WTC11 (cell line): ENCODE data around the gene RHOT2. TPM values are rescaled to one million over a fixed set of nuclear protein-coding genes. Genes with fewer than 3 reads are reported as not detected.

Experiments used
- ATAC-seq: fragments of 200-7000 bp; cut with Tn5 transposase; 2 replicates; pipeline ENCODE4 v1.10.0; 2021; ENCODE audit warnings: mild to moderate bottlenecking, moderate library complexity
- CTCF ChIA-PET: fragments of 300-600 bp; sonication (Branson Sonifier 250); formaldehyde crosslinking; loops from one replicate; lab custom pipeline; 2021; ENCODE audit warnings: antibody characterized with exemption; lab: Charles Lee
- POLR2A ChIA-PET: fragments of 350-600 bp; sonication (Branson Sonifier 250); formaldehyde crosslinking; loops from one replicate; lab custom pipeline; 2021; ENCODE audit warnings: antibody characterized with exemption; lab: Charles Lee
- DNase-seq: peaks from one replicate; pipeline ENCODE4 v3.0.0; 2021; ENCODE audit warnings: low spot score
- H3K27ac Mint-ChIP-seq: 2 replicates; pipeline ENCODE4 v1.8.0; 2021; ENCODE audit warnings: mixed read lengths
- H3K27me3 Mint-ChIP-seq: 2 replicates; pipeline ENCODE4 v1.8.0; 2021; ENCODE audit warnings: low read depth, mild to moderate bottlenecking, moderate library complexity, mixed read lengths
- H3K36me3 Mint-ChIP-seq: 2 replicates; pipeline ENCODE4 v1.8.0; 2021; ENCODE audit warnings: mixed read lengths
- H3K4me1 Mint-ChIP-seq: 2 replicates; pipeline ENCODE4 v1.8.0; 2022; ENCODE audit warnings: mixed read lengths
- H3K4me3 Mint-ChIP-seq: 2 replicates; pipeline ENCODE4 v1.8.0; 2021; ENCODE audit warnings: mild to moderate bottlenecking, moderate library complexity, mixed read lengths
- H3K9me3 Mint-ChIP-seq: 2 replicates; pipeline ENCODE4 v1.8.0; 2021; ENCODE audit warnings: mixed read lengths
- ATF1 ChIP-seq: sonication (generic); formaldehyde crosslinking; IDR thresholded peaks from 2 replicates; pipeline ENCODE4 v1.8.1; 2023; ENCODE audit warnings: mild to moderate bottlenecking, moderate library complexity, missing genetic modification reagents
- CREB1 ChIP-seq: sonication (generic); formaldehyde crosslinking; IDR thresholded peaks from 2 replicates; pipeline ENCODE4 v1.8.0; 2023; ENCODE audit warnings: mild to moderate bottlenecking, missing genetic modification reagents
- ETV6 ChIP-seq: sonication (generic); formaldehyde crosslinking; IDR thresholded peaks from 2 replicates; pipeline ENCODE4 v1.8.1; 2022; ENCODE audit warnings: mild to moderate bottlenecking, missing genetic modification reagents
- FOXP1 ChIP-seq: sonication (generic); formaldehyde crosslinking; IDR thresholded peaks from 2 replicates; pipeline ENCODE4 v1.8.0; 2022; ENCODE audit warnings: missing genetic modification reagents, mild to moderate bottlenecking, moderate library complexity, borderline replicate concordance
- GABPB1 ChIP-seq: sonication (generic); formaldehyde crosslinking; IDR thresholded peaks from 2 replicates; pipeline ENCODE4 v1.8.1; 2023; ENCODE audit warnings: mild to moderate bottlenecking, missing genetic modification reagents
- JUN ChIP-seq: sonication (generic); formaldehyde crosslinking; IDR thresholded peaks from 2 replicates; pipeline ENCODE4 v1.8.0; 2023; ENCODE audit warnings: mild to moderate bottlenecking, missing genetic modification reagents
- NFYB ChIP-seq: sonication (generic); formaldehyde crosslinking; conservative IDR thresholded peaks from 2 replicates; pipeline ENCODE4 v1.8.0; 2022; ENCODE audit warnings: low read depth, missing genetic modification reagents
- NR1H2 ChIP-seq: sonication (generic); formaldehyde crosslinking; IDR thresholded peaks from 2 replicates; pipeline ENCODE4 v1.9.0; 2021; ENCODE audit warnings: mild to moderate bottlenecking, moderate library complexity, missing genetic modification reagents
- NR2C2 ChIP-seq: sonication (generic); formaldehyde crosslinking; IDR thresholded peaks from 2 replicates; pipeline ENCODE4 v1.8.0; 2022; ENCODE audit warnings: mild to moderate bottlenecking, missing genetic modification reagents
- NR3C1 ChIP-seq: sonication (generic); formaldehyde crosslinking; conservative IDR thresholded peaks from 2 replicates; pipeline ENCODE4 v1.8.1; 2023; ENCODE audit warnings: low read depth, mild to moderate bottlenecking, missing genetic modification reagents
- RELA ChIP-seq: sonication (generic); formaldehyde crosslinking; IDR thresholded peaks from 2 replicates; pipeline ENCODE4 v1.8.1; 2022; ENCODE audit warnings: missing genetic modification reagents, mild to moderate bottlenecking, borderline replicate concordance
- SMAD3 ChIP-seq: sonication (generic); formaldehyde crosslinking; IDR thresholded peaks from 2 replicates; pipeline ENCODE4 v1.8.0; 2022; ENCODE audit warnings: missing genetic modification reagents, mild to moderate bottlenecking, borderline replicate concordance
- TEAD1 ChIP-seq: sonication (generic); formaldehyde crosslinking; IDR thresholded peaks from 2 replicates; pipeline ENCODE4 v1.8.0; 2022; ENCODE audit warnings: mild to moderate bottlenecking, missing genetic modification reagents
- TEAD4 ChIP-seq: sonication (generic); formaldehyde crosslinking; IDR thresholded peaks from 2 replicates; pipeline ENCODE4 v1.8.0; 2022; ENCODE audit warnings: mild to moderate bottlenecking, missing genetic modification reagents
- ZNF232 ChIP-seq: sonication (generic); formaldehyde crosslinking; IDR thresholded peaks from 2 replicates; pipeline ENCODE4 v1.8.0; 2022; ENCODE audit warnings: mild to moderate bottlenecking, missing genetic modification reagents
- ZNF263 ChIP-seq: sonication (generic); formaldehyde crosslinking; IDR thresholded peaks from 2 replicates; pipeline ENCODE4 v1.8.1; 2022; ENCODE audit warnings: low read depth, mild to moderate bottlenecking, moderate library complexity, missing genetic modification reagents
- ZNF317 ChIP-seq: sonication (generic); formaldehyde crosslinking; IDR thresholded peaks from 2 replicates; pipeline ENCODE4 v1.8.1; 2023; ENCODE audit warnings: low read depth, mild to moderate bottlenecking, moderate library complexity, missing genetic modification reagents, borderline replicate concordance
- total RNA-seq: library from RNA; stranded (reverse); gene quantifications from 3 replicates; pipeline ENCODE4 v1.2.3, GENCODE V29; 2021
- TF ChIP-seq, protein P1 (sequence below): sonication (generic); formaldehyde crosslinking; IDR thresholded peaks from 2 replicates; pipeline ENCODE4 v1.8.1; 2022; ENCODE audit warnings: mild to moderate bottlenecking, moderate library complexity, missing genetic modification reagents
- TF ChIP-seq, protein P2 (sequence below): sonication (generic); formaldehyde crosslinking; IDR thresholded peaks from 2 replicates; pipeline ENCODE4 v1.8.1; 2022; ENCODE audit warnings: missing genetic modification reagents, borderline replicate concordance
- TF ChIP-seq, protein P3 (sequence below): sonication (generic); formaldehyde crosslinking; IDR thresholded peaks from 2 replicates; pipeline ENCODE4 v1.8.1; 2023; ENCODE audit warnings: mild to moderate bottlenecking, missing genetic modification reagents, moderate library complexity
- TF ChIP-seq, protein P4 (sequence below): sonication (generic); formaldehyde crosslinking; IDR thresholded peaks from 2 replicates; pipeline ENCODE4 v1.8.0; 2022; ENCODE audit warnings: mild to moderate bottlenecking, missing genetic modification reagents
- TF ChIP-seq, protein P5 (sequence below): fragments of 250-450 bp; sonication (Bioruptor Pico); conservative IDR thresholded peaks from 2 replicates; pipeline ENCODE4 v1.9.0; 2021; ENCODE audit warnings: mild to moderate bottlenecking
- TF ChIP-seq, protein P6 (sequence below): sonication (generic); formaldehyde crosslinking; IDR thresholded peaks from 2 replicates; pipeline ENCODE4 v1.8.1; 2022; ENCODE audit warnings: mild to moderate bottlenecking, missing genetic modification reagents, moderate library complexity, borderline replicate concordance
- TF ChIP-seq, protein P7 (sequence below): fragments of 200-600 bp; IDR thresholded peaks from 2 replicates; pipeline ENCODE4 v1.8.0; 2022; ENCODE audit warnings: antibody characterized with exemption
- TF ChIP-seq, protein P8 (sequence below): sonication (generic); formaldehyde crosslinking; IDR thresholded peaks from 2 replicates; pipeline ENCODE4 v1.8.1; 2022; ENCODE audit warnings: low read depth, mild to moderate bottlenecking, moderate library complexity, missing genetic modification reagents, borderline replicate concordance

Gene RHOT2
- total RNA-seq, 1 experiment from 2014 or later: 285 TPM

DNA sequence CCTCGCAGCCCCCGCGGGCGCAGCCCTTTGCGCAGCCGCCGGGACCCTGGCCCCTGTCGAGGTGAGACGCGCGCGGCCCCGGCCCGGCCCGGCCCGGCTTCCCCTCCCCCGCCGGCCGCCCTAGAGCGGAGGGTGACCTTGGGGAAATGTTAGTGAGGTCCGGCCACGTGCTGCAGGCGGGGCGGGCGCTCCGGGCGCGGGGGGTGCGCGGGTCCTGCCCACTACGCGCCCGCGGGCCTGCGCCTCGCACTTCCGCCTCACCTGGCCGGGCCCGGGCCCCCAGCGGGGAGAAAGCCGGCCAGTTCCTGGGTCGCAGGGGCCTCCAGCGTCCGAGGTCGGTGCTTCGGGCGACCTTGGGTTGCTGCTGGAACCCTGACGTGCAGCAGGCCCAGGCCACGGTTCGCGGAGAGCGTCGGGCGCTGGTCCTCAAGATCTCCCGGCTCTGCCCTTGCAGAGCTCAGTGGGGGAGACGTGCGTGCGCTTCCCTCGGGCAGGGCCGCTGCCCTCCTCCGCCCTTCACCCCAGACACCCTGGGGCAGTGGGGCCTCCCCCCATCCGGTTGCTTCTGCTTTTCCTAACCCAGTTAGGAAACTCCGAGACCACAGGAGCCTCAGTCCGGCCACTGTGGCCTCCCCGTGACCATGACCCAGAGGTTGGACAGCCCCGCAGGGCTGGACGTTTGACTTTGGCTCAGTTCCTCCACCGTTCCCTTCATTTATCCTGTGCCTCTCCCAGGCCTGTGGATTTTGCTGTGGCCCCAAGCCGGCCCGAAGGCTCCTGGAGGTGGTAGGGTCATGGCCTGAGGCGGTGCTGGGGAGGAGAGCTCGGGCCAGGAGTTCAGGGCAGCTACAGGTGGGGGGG lies 25.5 kb upstream of the RHOT2 start (continued):
- TF ChIP-seq, protein P1, sequence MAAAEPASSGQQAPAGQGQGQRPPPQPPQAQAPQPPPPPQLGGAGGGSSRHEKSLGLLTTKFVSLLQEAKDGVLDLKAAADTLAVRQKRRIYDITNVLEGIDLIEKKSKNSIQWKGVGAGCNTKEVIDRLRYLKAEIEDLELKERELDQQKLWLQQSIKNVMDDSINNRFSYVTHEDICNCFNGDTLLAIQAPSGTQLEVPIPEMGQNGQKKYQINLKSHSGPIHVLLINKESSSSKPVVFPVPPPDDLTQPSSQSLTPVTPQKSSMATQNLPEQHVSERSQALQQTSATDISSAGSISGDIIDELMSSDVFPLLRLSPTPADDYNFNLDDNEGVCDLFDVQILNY: 0 out of 2 replicates have a peak, but pooled peaks have one; percentile 19
- TF ChIP-seq, protein P2, sequence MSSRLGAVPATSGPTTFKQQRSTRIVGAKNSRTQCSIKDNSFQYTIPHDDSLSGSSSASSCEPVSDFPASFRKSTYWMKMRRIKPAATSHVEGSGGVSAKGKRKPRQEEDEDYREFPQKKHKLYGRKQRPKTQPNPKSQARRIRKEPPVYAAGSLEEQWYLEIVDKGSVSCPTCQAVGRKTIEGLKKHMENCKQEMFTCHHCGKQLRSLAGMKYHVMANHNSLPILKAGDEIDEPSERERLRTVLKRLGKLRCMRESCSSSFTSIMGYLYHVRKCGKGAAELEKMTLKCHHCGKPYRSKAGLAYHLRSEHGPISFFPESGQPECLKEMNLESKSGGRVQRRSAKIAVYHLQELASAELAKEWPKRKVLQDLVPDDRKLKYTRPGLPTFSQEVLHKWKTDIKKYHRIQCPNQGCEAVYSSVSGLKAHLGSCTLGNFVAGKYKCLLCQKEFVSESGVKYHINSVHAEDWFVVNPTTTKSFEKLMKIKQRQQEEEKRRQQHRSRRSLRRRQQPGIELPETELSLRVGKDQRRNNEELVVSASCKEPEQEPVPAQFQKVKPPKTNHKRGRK (CRISPR knock-in tag): no peak
- TF ChIP-seq ZNF317 (CRISPR knock-in tag) (0 out of 2 replicates have a peak, but pooled peaks have one; percentile 12), JUN (CRISPR knock-in tag) (no peak), RELA (CRISPR knock-in tag) (no peak), CREB1 (no peak), ZNF263 (CRISPR knock-in tag) (peak; percentile 9; the same call in 1 of the 2 replicates), GABPB1 (CRISPR knock-in tag) (peak; percentile 9; the same call in 1 of the 2 replicates), SMAD3 (CRISPR knock-in tag) (no peak), NFYB (CRISPR knock-in tag) (no peak), ETV6 (0 out of 2 replicates have a peak, but pooled peaks have one; percentile 7), NR3C1 (CRISPR knock-in tag) (0 out of 2 replicates have a peak, but pooled peaks have one; percentile 47)
- TF ChIP-seq, protein P3, sequence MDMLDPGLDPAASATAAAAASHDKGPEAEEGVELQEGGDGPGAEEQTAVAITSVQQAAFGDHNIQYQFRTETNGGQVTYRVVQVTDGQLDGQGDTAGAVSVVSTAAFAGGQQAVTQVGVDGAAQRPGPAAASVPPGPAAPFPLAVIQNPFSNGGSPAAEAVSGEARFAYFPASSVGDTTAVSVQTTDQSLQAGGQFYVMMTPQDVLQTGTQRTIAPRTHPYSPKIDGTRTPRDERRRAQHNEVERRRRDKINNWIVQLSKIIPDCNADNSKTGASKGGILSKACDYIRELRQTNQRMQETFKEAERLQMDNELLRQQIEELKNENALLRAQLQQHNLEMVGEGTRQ: peak; percentile 76
- TF ChIP-seq, protein P4, sequence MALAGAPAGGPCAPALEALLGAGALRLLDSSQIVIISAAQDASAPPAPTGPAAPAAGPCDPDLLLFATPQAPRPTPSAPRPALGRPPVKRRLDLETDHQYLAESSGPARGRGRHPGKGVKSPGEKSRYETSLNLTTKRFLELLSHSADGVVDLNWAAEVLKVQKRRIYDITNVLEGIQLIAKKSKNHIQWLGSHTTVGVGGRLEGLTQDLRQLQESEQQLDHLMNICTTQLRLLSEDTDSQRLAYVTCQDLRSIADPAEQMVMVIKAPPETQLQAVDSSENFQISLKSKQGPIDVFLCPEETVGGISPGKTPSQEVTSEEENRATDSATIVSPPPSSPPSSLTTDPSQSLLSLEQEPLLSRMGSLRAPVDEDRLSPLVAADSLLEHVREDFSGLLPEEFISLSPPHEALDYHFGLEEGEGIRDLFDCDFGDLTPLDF: no peak
- TF ChIP-seq, protein P5, sequence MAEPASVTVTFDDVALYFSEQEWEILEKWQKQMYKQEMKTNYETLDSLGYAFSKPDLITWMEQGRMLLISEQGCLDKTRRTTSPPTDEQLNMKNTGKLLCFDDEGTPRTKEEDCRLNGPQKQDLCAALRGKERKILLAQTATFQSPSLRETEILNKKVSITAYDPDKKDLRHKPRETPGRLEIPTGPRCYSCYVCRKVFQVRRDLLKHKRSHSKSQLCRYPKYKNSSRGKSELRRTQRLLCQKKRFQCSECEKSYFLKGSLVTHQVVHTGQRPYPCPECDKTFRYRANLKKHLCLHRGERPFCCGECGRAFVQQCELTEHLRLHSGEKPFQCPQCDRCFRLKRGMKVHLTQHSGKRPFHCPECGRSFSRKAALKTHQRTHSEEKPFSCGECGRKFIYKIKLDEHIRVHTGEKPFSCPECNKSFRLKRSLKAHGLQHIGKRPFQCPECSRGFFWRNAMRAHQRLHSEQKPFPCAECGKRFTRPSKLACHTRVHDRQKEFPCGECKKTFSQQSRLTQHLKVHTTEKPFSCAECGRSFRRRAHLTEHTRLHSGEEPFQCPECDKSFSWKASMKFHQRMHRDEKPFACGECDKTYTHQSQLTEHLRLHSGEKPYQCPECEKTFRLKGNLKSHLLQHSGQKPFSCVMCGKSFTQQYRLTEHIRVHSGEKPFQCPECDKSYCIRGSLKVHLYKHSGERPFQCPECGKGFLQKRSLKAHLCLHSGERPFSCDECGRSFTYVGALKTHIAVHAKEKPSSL (CRISPR knock-in tag): no peak

DNA sequence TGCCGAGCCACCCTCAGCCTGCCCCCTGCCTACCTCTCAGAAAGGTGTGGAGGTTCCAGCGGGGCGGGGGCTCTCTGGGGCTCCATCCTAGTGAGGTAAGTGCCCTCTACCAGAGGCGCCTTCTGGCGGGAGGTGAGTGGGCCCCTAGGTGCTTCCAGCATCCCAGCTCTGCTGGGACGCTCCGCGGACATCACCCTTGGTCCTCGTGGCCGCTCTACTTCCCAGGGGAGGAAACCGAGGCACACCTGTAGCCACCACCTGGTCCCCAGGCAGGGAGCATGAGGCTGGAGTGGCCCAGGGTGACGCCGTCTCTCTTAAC lies 24.9 kb upstream of the RHOT2 start:
- Mint-ChIP-seq H3K4me1 (peaks cover 19% of the 10 kb centered on the region), H3K4me3 (peak overlapping the region; percentile 69), H3K9me3 (no peaks in the 10 kb centered on the region), H3K36me3 (no peaks in the 10 kb centered on the region), H3K27ac (no peak overlapping the region), H3K27me3 (no peaks in the 10 kb centered on the region)
- ChIA-PET CTCF (interaction anchor here (0.6 to 1.9 kb wide), 5 partner anchors 18 to 438 kb away, joined by 3 to 8 read pairs (median 4); no protein-coding TSS in a partner anchor), POLR2A (no interaction called here)
- no peak for ATAC-seq
- no peak for DNase-seq
- no peak for TF ChIP-seq ZNF232 (CRISPR knock-in tag)
- TF ChIP-seq, protein P6, sequence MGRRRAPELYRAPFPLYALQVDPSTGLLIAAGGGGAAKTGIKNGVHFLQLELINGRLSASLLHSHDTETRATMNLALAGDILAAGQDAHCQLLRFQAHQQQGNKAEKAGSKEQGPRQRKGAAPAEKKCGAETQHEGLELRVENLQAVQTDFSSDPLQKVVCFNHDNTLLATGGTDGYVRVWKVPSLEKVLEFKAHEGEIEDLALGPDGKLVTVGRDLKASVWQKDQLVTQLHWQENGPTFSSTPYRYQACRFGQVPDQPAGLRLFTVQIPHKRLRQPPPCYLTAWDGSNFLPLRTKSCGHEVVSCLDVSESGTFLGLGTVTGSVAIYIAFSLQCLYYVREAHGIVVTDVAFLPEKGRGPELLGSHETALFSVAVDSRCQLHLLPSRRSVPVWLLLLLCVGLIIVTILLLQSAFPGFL (CRISPR knock-in tag): no peak
- no peak for TF ChIP-seq NR1H2 (CRISPR knock-in tag)
- TF ChIP-seq ZNF317 (CRISPR knock-in tag): no peak
- no peak for TF ChIP-seq TEAD1 (CRISPR knock-in tag)
- TF ChIP-seq, protein P7, sequence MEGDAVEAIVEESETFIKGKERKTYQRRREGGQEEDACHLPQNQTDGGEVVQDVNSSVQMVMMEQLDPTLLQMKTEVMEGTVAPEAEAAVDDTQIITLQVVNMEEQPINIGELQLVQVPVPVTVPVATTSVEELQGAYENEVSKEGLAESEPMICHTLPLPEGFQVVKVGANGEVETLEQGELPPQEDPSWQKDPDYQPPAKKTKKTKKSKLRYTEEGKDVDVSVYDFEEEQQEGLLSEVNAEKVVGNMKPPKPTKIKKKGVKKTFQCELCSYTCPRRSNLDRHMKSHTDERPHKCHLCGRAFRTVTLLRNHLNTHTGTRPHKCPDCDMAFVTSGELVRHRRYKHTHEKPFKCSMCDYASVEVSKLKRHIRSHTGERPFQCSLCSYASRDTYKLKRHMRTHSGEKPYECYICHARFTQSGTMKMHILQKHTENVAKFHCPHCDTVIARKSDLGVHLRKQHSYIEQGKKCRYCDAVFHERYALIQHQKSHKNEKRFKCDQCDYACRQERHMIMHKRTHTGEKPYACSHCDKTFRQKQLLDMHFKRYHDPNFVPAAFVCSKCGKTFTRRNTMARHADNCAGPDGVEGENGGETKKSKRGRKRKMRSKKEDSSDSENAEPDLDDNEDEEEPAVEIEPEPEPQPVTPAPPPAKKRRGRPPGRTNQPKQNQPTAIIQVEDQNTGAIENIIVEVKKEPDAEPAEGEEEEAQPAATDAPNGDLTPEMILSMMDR: no peak
- TF ChIP-seq, protein P8, sequence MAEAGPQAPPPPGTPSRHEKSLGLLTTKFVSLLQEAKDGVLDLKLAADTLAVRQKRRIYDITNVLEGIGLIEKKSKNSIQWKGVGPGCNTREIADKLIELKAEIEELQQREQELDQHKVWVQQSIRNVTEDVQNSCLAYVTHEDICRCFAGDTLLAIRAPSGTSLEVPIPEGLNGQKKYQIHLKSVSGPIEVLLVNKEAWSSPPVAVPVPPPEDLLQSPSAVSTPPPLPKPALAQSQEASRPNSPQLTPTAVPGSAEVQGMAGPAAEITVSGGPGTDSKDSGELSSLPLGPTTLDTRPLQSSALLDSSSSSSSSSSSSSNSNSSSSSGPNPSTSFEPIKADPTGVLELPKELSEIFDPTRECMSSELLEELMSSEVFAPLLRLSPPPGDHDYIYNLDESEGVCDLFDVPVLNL: no peak
- TF ChIP-seq NR2C2: no peak
- no peak for TF ChIP-seq ATF1 (CRISPR knock-in tag)
- TF ChIP-seq FOXP1: no peak
- no peak for TF ChIP-seq TEAD4 (CRISPR knock-in tag)
